SK-N-SH treated with all-trans-retinoic acid at 6 μM for 48 hours (cell line): ENCODE results near the gene TRPC6.

Experiments
- ATAC-seq: fragments of 200-7000 bp; cut with Tn5 transposase; 3 replicates; pipeline ENCODE4 v1.9.1; 2020; ENCODE audit warnings: mild to moderate bottlenecking, moderate library complexity
- CSDC2 ChIP-seq: fragments of 250-450 bp; sonication (Bioruptor Pico); IDR thresholded peaks from 2 replicates; pipeline ENCODE4 v1.5.0; 2020; ENCODE audit warnings: mild to moderate bottlenecking, moderate library complexity
- ESRRG ChIP-seq: fragments of 250-450 bp; sonication (Bioruptor Pico); IDR thresholded peaks from 2 replicates; pipeline ENCODE4 v1.6.1; 2021; ENCODE audit warnings: mild to moderate bottlenecking
- GLIS3 ChIP-seq: fragments of 250-450 bp; sonication (Bioruptor Pico); IDR thresholded peaks from 2 replicates; pipeline ENCODE4 v1.5.0; 2020; ENCODE audit warnings: mild to moderate bottlenecking, moderate library complexity
- ISL1 ChIP-seq: fragments of 250-450 bp; sonication (Bioruptor Pico); IDR thresholded peaks from 2 replicates; pipeline ENCODE4 v2.1.2; 2022; ENCODE audit warnings: mild to moderate bottlenecking, moderate library complexity
- OSR1 ChIP-seq: fragments of 250-450 bp; sonication (Bioruptor Pico); IDR thresholded peaks from 2 replicates; pipeline ENCODE4 v1.8.0; 2022; ENCODE audit warnings: moderate library complexity, mild to moderate bottlenecking, inconsistent platforms
- RARB ChIP-seq: fragments of 250-450 bp; sonication (Bioruptor Pico); IDR thresholded peaks from 2 replicates; pipeline ENCODE4 v1.8.0; 2021; ENCODE audit warnings: mild to moderate bottlenecking, moderate library complexity
- SNAI2 ChIP-seq: fragments of 250-450 bp; sonication (Bioruptor Pico); IDR thresholded peaks from 2 replicates; pipeline ENCODE4 v1.5.0; 2020; ENCODE audit warnings: mild to moderate bottlenecking, moderate library complexity
- TCF4 ChIP-seq: fragments of 250-450 bp; sonication (Bioruptor Pico); IDR thresholded peaks from 2 replicates; pipeline ENCODE4 v1.8.0; 2021; ENCODE audit warnings: mild to moderate bottlenecking, moderate library complexity, borderline replicate concordance
- TOX ChIP-seq: fragments of 250-450 bp; sonication (Bioruptor Pico); IDR thresholded peaks from 2 replicates; pipeline ENCODE4 v1.8.0; 2021; ENCODE audit warnings: mild to moderate bottlenecking, moderate library complexity, borderline replicate concordance
- TSHZ2 ChIP-seq: fragments of 250-450 bp; sonication (Bioruptor Pico); IDR thresholded peaks from 2 replicates; pipeline ENCODE4 v1.5.0; 2020; ENCODE audit warnings: mild to moderate bottlenecking, moderate library complexity
- ZC3H10 ChIP-seq: fragments of 250-450 bp; sonication (Bioruptor Pico); IDR thresholded peaks from 2 replicates; pipeline ENCODE4 v1.5.1; 2021; ENCODE audit warnings: mild to moderate bottlenecking, moderate library complexity
- ZFP3 ChIP-seq: fragments of 250-450 bp; sonication (Bioruptor Pico); IDR thresholded peaks from 2 replicates; pipeline ENCODE4 v1.5.0; 2020; ENCODE audit warnings: mild to moderate bottlenecking, moderate library complexity
- ZFP30 ChIP-seq: fragments of 450-650 bp; formaldehyde crosslinking; IDR thresholded peaks from 2 replicates; pipeline ENCODE4 v1.5.0; 2022; ENCODE audit warnings: mild to moderate bottlenecking, moderate library complexity
- ZNF565 ChIP-seq: fragments of 450-650 bp; formaldehyde crosslinking; conservative IDR thresholded peaks from 2 replicates; pipeline ENCODE4 v1.5.0; 2020; ENCODE audit warnings: low read depth, mild to moderate bottlenecking, moderate library complexity
- ZNF70 ChIP-seq: fragments of 450-650 bp; formaldehyde crosslinking; IDR thresholded peaks from 2 replicates; pipeline ENCODE4 v1.5.0; 2020; ENCODE audit warnings: mild to moderate bottlenecking, moderate library complexity
- ZNF8 ChIP-seq: fragments of 450-650 bp; formaldehyde crosslinking; IDR thresholded peaks from 2 replicates; pipeline ENCODE4 v1.5.0; 2020; ENCODE audit warnings: mild to moderate bottlenecking, moderate library complexity
- TF ChIP-seq, protein P1 (sequence below): fragments of 250-450 bp; sonication (Bioruptor Pico); IDR thresholded peaks from 2 replicates; pipeline ENCODE4 v1.5.1; 2021; ENCODE audit warnings: mild to moderate bottlenecking, moderate library complexity
- TF ChIP-seq, protein P2 (sequence below): fragments of 250-450 bp; sonication (Bioruptor Pico); IDR thresholded peaks from 2 replicates; pipeline ENCODE4 v1.5.1; 2020; ENCODE audit warnings: low read depth, mild to moderate bottlenecking, moderate library complexity
- TF ChIP-seq, protein P3 (sequence below): fragments of 250-450 bp; sonication (Bioruptor Pico); IDR thresholded peaks from 2 replicates; pipeline ENCODE4 v1.8.0; 2020; ENCODE audit warnings: mild to moderate bottlenecking, moderate library complexity, borderline replicate concordance
- TF ChIP-seq, protein P4 (sequence below): fragments of 250-450 bp; sonication (Bioruptor Pico); IDR thresholded peaks from 2 replicates; pipeline ENCODE4 v1.8.0; 2021; ENCODE audit warnings: low read depth, mild to moderate bottlenecking, moderate library complexity, borderline replicate concordance

TRPC6 gene

GRCh38 chr11:101458161-101458560, 125.6 kb downstream of the TRPC6 start:
- ATAC-seq, result no peak
- TF ChIP-seq ZNF70, result no peak
- no peak for TF ChIP-seq TSHZ2

GRCh38 chr11:101456812-101457211, 127.0 kb downstream of the TRPC6 start:
- TF ChIP-seq TOX (CRISPR knock-in tag) (no peak), ZC3H10 (CRISPR knock-in tag) (no peak), ZNF70 (no peak), CSDC2 (CRISPR knock-in tag) (no peak), TCF4 (CRISPR knock-in tag) (no peak), SNAI2 (CRISPR knock-in tag) (no peak), RARB (CRISPR knock-in tag) (no peak), ISL1 (CRISPR knock-in tag) (no peak), ZNF565 (no peak), GLIS3 (no peak), ZFP30 (CRISPR knock-in tag) (no peak), ZNF8 (no peak)
- TF ChIP-seq, protein P1, sequence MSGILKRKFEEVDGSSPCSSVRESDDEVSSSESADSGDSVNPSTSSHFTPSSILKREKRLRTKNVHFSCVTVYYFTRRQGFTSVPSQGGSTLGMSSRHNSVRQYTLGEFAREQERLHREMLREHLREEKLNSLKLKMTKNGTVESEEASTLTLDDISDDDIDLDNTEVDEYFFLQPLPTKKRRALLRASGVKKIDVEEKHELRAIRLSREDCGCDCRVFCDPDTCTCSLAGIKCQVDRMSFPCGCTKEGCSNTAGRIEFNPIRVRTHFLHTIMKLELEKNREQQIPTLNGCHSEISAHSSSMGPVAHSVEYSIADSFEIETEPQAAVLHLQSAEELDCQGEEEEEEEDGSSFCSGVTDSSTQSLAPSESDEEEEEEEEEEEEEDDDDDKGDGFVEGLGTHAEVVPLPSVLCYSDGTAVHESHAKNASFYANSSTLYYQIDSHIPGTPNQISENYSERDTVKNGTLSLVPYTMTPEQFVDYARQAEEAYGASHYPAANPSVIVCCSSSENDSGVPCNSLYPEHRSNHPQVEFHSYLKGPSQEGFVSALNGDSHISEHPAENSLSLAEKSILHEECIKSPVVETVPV (CRISPR knock-in tag), result no peak
- TF ChIP-seq, protein P2, sequence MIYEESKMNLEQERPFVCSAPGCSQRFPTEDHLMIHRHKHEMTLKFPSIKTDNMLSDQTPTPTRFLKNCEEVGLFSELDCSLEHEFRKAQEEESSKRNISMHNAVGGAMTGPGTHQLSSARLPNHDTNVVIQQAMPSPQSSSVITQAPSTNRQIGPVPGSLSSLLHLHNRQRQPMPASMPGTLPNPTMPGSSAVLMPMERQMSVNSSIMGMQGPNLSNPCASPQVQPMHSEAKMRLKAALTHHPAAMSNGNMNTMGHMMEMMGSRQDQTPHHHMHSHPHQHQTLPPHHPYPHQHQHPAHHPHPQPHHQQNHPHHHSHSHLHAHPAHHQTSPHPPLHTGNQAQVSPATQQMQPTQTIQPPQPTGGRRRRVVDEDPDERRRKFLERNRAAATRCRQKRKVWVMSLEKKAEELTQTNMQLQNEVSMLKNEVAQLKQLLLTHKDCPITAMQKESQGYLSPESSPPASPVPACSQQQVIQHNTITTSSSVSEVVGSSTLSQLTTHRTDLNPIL (CRISPR knock-in tag), result no peak
- TF ChIP-seq, protein P3, sequence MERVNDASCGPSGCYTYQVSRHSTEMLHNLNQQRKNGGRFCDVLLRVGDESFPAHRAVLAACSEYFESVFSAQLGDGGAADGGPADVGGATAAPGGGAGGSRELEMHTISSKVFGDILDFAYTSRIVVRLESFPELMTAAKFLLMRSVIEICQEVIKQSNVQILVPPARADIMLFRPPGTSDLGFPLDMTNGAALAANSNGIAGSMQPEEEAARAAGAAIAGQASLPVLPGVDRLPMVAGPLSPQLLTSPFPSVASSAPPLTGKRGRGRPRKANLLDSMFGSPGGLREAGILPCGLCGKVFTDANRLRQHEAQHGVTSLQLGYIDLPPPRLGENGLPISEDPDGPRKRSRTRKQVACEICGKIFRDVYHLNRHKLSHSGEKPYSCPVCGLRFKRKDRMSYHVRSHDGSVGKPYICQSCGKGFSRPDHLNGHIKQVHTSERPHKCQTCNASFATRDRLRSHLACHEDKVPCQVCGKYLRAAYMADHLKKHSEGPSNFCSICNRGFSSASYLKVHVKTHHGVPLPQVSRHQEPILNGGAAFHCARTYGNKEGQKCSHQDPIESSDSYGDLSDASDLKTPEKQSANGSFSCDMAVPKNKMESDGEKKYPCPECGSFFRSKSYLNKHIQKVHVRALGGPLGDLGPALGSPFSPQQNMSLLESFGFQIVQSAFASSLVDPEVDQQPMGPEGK (CRISPR knock-in tag), result no peak
- TF ChIP-seq, protein P4, sequence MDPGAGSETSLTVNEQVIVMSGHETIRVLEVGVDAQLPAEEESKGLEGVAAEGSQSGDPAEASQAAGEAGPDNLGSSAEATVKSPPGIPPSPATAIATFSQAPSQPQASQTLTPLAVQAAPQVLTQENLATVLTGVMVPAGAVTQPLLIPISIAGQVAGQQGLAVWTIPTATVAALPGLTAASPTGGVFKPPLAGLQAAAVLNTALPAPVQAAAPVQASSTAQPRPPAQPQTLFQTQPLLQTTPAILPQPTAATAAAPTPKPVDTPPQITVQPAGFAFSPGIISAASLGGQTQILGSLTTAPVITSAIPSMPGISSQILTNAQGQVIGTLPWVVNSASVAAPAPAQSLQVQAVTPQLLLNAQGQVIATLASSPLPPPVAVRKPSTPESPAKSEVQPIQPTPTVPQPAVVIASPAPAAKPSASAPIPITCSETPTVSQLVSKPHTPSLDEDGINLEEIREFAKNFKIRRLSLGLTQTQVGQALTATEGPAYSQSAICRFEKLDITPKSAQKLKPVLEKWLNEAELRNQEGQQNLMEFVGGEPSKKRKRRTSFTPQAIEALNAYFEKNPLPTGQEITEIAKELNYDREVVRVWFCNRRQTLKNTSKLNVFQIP, result no peak
- ATAC-seq, result peak; percentile 75; the same call in 2 of the 3 replicates

DNA sequence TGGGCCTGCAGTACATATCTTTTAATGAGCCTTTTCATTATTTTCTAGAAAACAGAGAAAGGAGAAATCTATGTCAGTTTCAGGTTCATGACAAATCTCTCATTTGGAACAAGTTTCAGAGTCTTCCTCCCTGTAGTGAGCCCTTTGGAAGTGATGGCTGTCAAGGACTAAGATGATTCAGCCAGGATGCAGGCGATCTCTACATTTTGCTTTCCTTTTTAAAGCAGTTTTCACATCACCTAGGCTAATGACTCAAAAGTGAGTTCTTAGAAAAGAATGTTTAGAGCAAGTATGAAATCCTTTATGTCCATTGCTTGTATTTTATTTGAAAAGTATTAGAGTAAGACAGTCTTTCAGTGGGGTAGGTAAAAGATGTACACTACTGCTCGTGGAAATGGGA, 130.1 kb downstream of the TRPC6 start:
- peak; percentile 26; the same call in 2 of the 3 replicates for ATAC-seq
- TF ChIP-seq, protein P1 (CRISPR knock-in tag), result no peak
- TF ChIP-seq ZNF70, result no peak
- TF ChIP-seq, protein P3 (CRISPR knock-in tag), result no peak
- TF ChIP-seq RARB (CRISPR knock-in tag), result no peak
- no peak for TF ChIP-seq ZNF8
- TF ChIP-seq ISL1 (CRISPR knock-in tag), result no peak
- TF ChIP-seq ZFP3 (CRISPR knock-in tag), result no peak
- TF ChIP-seq ESRRG, result no peak
- TF ChIP-seq GLIS3, result no peak
- no peak for TF ChIP-seq CSDC2 (CRISPR knock-in tag)
- TF ChIP-seq, protein P4, result no peak
- no peak for TF ChIP-seq OSR1 (CRISPR knock-in tag)
- no peak for TF ChIP-seq TCF4 (CRISPR knock-in tag)
- no peak for TF ChIP-seq ZC3H10 (CRISPR knock-in tag)
- TF ChIP-seq ZNF565, result no peak
- TF ChIP-seq TOX (CRISPR knock-in tag), result no peak
